Tibial nerve (tissue), 4 donors: ENCODE data around the gene ABR. TPM values are rescaled to one million over a fixed set of nuclear protein-coding genes. Genes with fewer than 3 reads are reported as not detected.

ENCODE experiments used
- DNase-seq, 2 donors: peaks; one replicate each; pipeline ENCODE4 v3.0.0-alpha.2; 2019; ENCODE audit warnings: low spot score in 2 of 2
- H3K27ac ChIP-seq, 4 donors: fragments of 200-600 bp; sonication (generic) in 3 of 4; one replicate each; pipeline ENCODE4 v1.5.1; 2017 to 2019; ENCODE audit warnings: mild to moderate bottlenecking in 1 of 4
- H3K27me3 ChIP-seq, 2 donors: fragments of 200-600 bp; sonication (generic) in 1 of 2; one replicate each; pipeline versions ENCODE4 v1.5.1 to v1.6.0; 2017 to 2019
- H3K36me3 ChIP-seq, 3 donors: fragments of 200-600 bp; sonication (generic); one replicate each; pipeline ENCODE4 v1.5.1; 2018 to 2019
- H3K4me1 ChIP-seq, 4 donors: fragments of 200-600 bp; sonication (generic) in 3 of 4; one replicate each; pipeline ENCODE4 v1.5.1; 2017 to 2019
- H3K4me3 ChIP-seq, 4 donors: fragments of 200-600 bp; sonication (generic) in 3 of 4; one replicate each; pipeline ENCODE4 v1.5.1; 2017 to 2019; ENCODE audit warnings: mild to moderate bottlenecking in 1 of 4, moderate library complexity in 1 of 4
- H3K9me3 ChIP-seq, 4 donors: fragments of 200-600 bp; sonication (generic) in 3 of 4; one replicate each; pipeline ENCODE4 v1.5.1; 2017 to 2019
- CTCF ChIP-seq, 5 experiments: fragments of 200-600 bp in 3 of 5; fragments of 450-650 bp in 2 of 5; sonication (generic) in 3 of 5; IDR thresholded peaks; one replicate each; pipeline ENCODE4 v1.5.1; 2016 to 2019; ENCODE audit warnings: antibody characterized with exemption in 5 of 5, mild to moderate bottlenecking in 3 of 5, moderate library complexity in 2 of 5
- EP300 ChIP-seq, 2 donors: sonication (generic); formaldehyde crosslinking; IDR thresholded peaks; one replicate each; pipeline ENCODE4 v1.6.1; 2017; ENCODE audit warnings: antibody characterized with exemption in 2 of 2, mild to moderate bottlenecking in 1 of 2
- POLR2A ChIP-seq, 2 donors: fragments of 450-650 bp; IDR thresholded peaks; one replicate each; pipeline ENCODE4 v1.6.1; 2017; ENCODE audit warnings: antibody characterized with exemption in 2 of 2, mild to moderate bottlenecking in 2 of 2, moderate library complexity in 2 of 2
- WGBS, 2 donors: methylation state at CpG; one replicate each; pipeline ENCODE4 v1.1.5; 2018; 5-methylcytosine and 5-hydroxymethylcytosine counted together
- total RNA-seq, 4 donors: library from RNA; depleted of rRNA; stranded (reverse); fragments of >200 nt; gene quantifications; one replicate each; pipeline ENCODE4 v1.1.0, GENCODE V29; 2016

The ABR gene
- total RNA-seq, 4 donors from 2014 or later, result 88.8 to 193 (median 133) TPM

- no peak for DNase-seq
- Histone ChIP-seq H3K27me3 (no peaks in the 10 kb centered on the region), H3K4me1 (peaks cover 0 to 22% (median 0%) of the 10 kb centered on the region in 4 donors), H3K27ac (no peak overlapping the region), H3K36me3 (peaks cover 0 to 6% (median 0%) of the 10 kb centered on the region in 3 donors), H3K9me3 (no peaks in the 10 kb centered on the region), H3K4me3 (no peak overlapping the region)
- WGBS, 2 donors, result 67 to 71% methylated on average over 22 of the region's 22 CpGs
- no peak for TF ChIP-seq EP300 (IDR thresholded peaks at IDR 0.05)
Observed at GRCh38 chr17:1169221-1169928, 10.4 kb downstream of the ABR start.

- TF ChIP-seq CTCF (IDR thresholded peaks at IDR 0.05) (no peak), POLR2A (IDR thresholded peaks at IDR 0.05) (no peak), EP300 (IDR thresholded peaks at IDR 0.05) (no peak)
- no peak for DNase-seq
- WGBS, 2 donors, result 68 to 81% methylated on average over 15 to 16 of the region's 17 CpGs
- no peak overlapping the region for H3K27ac ChIP-seq
- no peak overlapping the region for H3K4me3 ChIP-seq
- H3K36me3 ChIP-seq, result peaks cover 0 to 6% (median 0%) of the 10 kb centered on the region in 3 donors
- no peaks in the 10 kb centered on the region for H3K9me3 ChIP-seq
- H3K4me1 ChIP-seq, result peaks cover 0 to 15% (median 0%) of the 10 kb centered on the region in 4 donors
- H3K27me3 ChIP-seq, result no peaks in the 10 kb centered on the region
Observed at GRCh38 chr17:1168533-1169220, 11.1 kb downstream of the ABR start.

DNA sequence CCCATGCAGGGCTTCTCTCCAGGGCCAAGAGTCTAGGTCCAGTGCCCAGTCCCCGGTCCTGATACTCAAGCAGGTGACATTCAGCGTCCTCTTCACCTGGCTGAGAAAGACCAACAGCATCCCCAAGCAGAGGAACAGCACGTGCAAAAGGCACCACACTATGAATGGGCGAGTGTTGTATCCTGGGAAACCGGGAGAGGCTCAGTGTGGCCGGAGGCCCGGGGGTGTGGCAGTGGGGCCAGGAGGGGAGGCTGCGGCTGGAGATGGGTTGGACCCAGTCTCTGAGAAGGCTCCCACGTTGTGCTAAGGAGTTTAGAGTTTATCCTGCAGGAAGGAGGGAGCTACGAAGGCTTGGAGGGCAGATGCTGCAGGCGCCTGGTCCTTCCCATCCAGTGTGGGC lies 13.5 kb downstream of the ABR start:
- no peak for TF ChIP-seq POLR2A (IDR thresholded peaks at IDR 0.05)
- no peak for TF ChIP-seq EP300 (IDR thresholded peaks at IDR 0.05)
- no peak for TF ChIP-seq CTCF (IDR thresholded peaks at IDR 0.05)
- no peaks in the 10 kb centered on the region for H3K9me3 ChIP-seq
- H3K4me3 ChIP-seq, result no peak overlapping the region
- H3K27ac ChIP-seq, result no peak overlapping the region
- WGBS, 2 donors, result 54 to 63% methylated on average over 9 to 11 of the region's 11 CpGs
- H3K36me3 ChIP-seq, result peaks cover 0 to 6% (median 0%) of the 10 kb centered on the region in 3 donors
- DNase-seq, result no peak
- no peaks in the 10 kb centered on the region for H3K27me3 ChIP-seq
- H3K4me1 ChIP-seq, result peaks cover 0 to 10% (median 0%) of the 10 kb centered on the region in 4 donors

DNA sequence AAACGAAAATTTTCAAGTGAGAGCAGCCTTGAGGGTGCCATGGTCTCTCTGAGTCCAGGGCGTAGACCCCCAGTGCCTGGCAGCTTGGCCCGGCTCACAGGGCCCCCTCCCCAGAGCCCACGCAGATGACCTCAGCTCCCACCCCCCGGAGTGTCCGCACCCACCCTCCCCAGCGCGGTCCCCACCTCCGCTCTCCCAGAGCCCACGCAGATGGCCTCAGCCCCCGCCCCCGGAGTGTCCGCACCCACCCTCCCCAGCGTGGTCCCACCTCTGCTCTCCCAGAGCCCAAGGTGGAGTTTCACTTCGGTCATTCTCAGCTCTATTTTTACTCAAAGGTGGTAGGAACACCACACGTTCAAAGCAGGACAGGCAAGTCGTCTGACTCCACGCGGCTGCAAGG lies 13.9 kb downstream of the ABR start:
- peaks cover 0 to 6% (median 0%) of the 10 kb centered on the region in 3 donors for H3K36me3 ChIP-seq
- H3K9me3 ChIP-seq, result no peaks in the 10 kb centered on the region
- WGBS, 2 donors, result 80 to 81% methylated on average over 11 to 19 of the region's 19 CpGs
- no peaks in the 10 kb centered on the region for H3K27me3 ChIP-seq
- peaks cover 0 to 10% (median 0%) of the 10 kb centered on the region in 4 donors for H3K4me1 ChIP-seq
- H3K27ac ChIP-seq, result no peak overlapping the region
- TF ChIP-seq POLR2A (IDR thresholded peaks at IDR 0.05), result no peak
- no peak for TF ChIP-seq CTCF (IDR thresholded peaks at IDR 0.05)
- no peak for TF ChIP-seq EP300 (IDR thresholded peaks at IDR 0.05)
- no peak overlapping the region for H3K4me3 ChIP-seq
- no peak for DNase-seq

DNA sequence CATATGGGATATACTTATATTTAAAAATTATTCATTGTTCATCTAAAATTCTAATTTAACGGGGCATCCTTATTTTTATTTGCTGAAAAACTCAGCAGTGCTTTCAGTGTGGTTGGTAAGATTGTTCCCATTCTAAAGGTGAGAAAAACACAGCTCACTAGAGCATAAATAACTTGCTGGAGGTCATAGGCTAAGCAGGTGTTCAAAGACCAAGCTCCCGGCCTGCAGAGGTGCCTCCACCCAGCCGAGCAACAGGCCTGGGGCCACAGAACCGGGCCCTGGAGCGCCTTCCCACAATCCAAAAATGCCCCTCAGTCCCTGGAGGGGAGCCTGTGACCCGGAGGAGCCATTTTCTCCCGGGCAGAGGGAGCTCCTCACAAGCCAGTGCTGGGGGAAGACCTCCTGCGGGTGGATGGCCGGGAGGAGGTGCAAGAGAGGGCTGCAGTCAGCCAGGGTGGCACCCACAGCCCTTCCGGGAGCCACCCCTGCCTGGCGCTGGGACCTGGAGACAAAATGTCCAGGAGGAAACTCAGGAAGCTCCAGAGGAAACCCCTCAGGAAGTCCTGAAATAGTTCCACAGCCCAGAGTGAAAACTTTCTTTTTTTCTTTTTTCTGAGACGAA lies 14.7 kb downstream of the ABR start:
- Histone ChIP-seq H3K9me3 (no peaks in the 10 kb centered on the region), H3K27me3 (no peaks in the 10 kb centered on the region), H3K27ac (no peak overlapping the region), H3K36me3 (peaks cover 0 to 6% (median 0%) of the 10 kb centered on the region in 3 donors), H3K4me1 (peaks cover 0 to 10% (median 0%) of the 10 kb centered on the region in 4 donors), H3K4me3 (no peak overlapping the region)
- no peak for DNase-seq
- no peak for TF ChIP-seq CTCF (IDR thresholded peaks at IDR 0.05)
- no peak for TF ChIP-seq EP300 (IDR thresholded peaks at IDR 0.05)
- TF ChIP-seq POLR2A (IDR thresholded peaks at IDR 0.05), result no peak
- WGBS, 2 donors, result 54 to 58% methylated on average over 10 to 12 of the region's 12 CpGs
